Natural killer cell (primary cell): ENCODE measurements around the gene STX2. TPM values are rescaled to one million over a fixed set of nuclear protein-coding genes. Genes with fewer than 3 reads are reported as not detected.

Experiments used
- ATAC-seq, 3 donors: fragments of 150-1000 bp in 2 of 3; fragments of 200-7000 bp in 1 of 3; cut with Tn5 transposase; 1 replicate in 1 of 3; 2 replicates in 2 of 3; pipeline ENCODE4 v1.10.0; 2021; ENCODE audit warnings: mild to moderate bottlenecking in 2 of 3, moderate library complexity in 2 of 3
- DNase-seq, 2 donors: peaks; one replicate each; pipeline versions ENCODE4 v3.0.0 to v3.0.0-alpha.2; 2013 to 2021; ENCODE audit warnings: mixed read lengths in 1 of 2
- H3K27ac ChIP-seq: one replicate; pipeline ENCODE4 v1.5.1; 2013; ENCODE audit warnings: mild to moderate bottlenecking, low read length
- H3K27me3 ChIP-seq: one replicate; pipeline ENCODE4 v1.6.1; 2013; ENCODE audit warnings: low read length; ENCODE audit not compliant: control insufficient read depth, insufficient read depth
- H3K36me3 ChIP-seq: one replicate; pipeline ENCODE4 v1.6.1; 2013; ENCODE audit warnings: low read length; ENCODE audit not compliant: control insufficient read depth, insufficient read depth
- H3K4me1 ChIP-seq: one replicate; pipeline ENCODE4 v1.6.1; 2013; ENCODE audit warnings: low read length; ENCODE audit not compliant: control insufficient read depth, insufficient read depth
- H3K4me3 ChIP-seq: one replicate; pipeline ENCODE4 v1.5.1; 2013; ENCODE audit warnings: low read length
- H3K9me3 ChIP-seq: one replicate; pipeline ENCODE4 v1.6.1; 2013; ENCODE audit warnings: low read length; ENCODE audit not compliant: control insufficient read depth, insufficient read depth
- H3K27ac Mint-ChIP-seq, 2 donors: one replicate each; pipeline ENCODE4 v1.8.0; 2022; ENCODE audit warnings: mild to moderate bottlenecking in 2 of 2, mixed read lengths in 2 of 2, moderate library complexity in 1 of 2
- H3K27me3 Mint-ChIP-seq, 2 donors: one replicate each; pipeline ENCODE4 v1.8.0; 2022; ENCODE audit warnings: low read depth in 2 of 2, mixed read lengths in 2 of 2
- H3K36me3 Mint-ChIP-seq: one replicate; pipeline ENCODE4 v1.8.0; 2022; ENCODE audit warnings: mixed read lengths
- H3K4me1 Mint-ChIP-seq, 2 donors: one replicate each; pipeline ENCODE4 v1.8.0; 2022; ENCODE audit warnings: mixed read lengths in 2 of 2
- H3K4me3 Mint-ChIP-seq: one replicate; pipeline ENCODE4 v1.8.0; 2022; ENCODE audit warnings: mild to moderate bottlenecking, moderate library complexity, mixed read lengths
- H3K9me3 Mint-ChIP-seq, 2 donors: one replicate each; pipeline ENCODE4 v1.8.0; 2022; ENCODE audit warnings: mixed read lengths in 2 of 2
- CTCF ChIP-seq: fragments of 200-600 bp; IDR thresholded peaks from one replicate; pipeline ENCODE4 v1.8.0; 2022; ENCODE audit warnings: antibody characterized with exemption
- WGBS: methylation state at CpG from one replicate; pipeline ENCODE4 v1.1.7; 2013; ENCODE audit warnings: missing lambda C conversion rate; ENCODE audit not compliant: insufficient coverage; 5-methylcytosine and 5-hydroxymethylcytosine counted together
- intact Hi-C: fragments of 100-400 bp; cut with micrococcal nuclease; formaldehyde crosslinking; loops from one replicate; pipeline ENCODE4 v1.14.2; 2022
- total RNA-seq, 4 donors: library from RNA; stranded (reverse); fragments of 120-200 nt in 1 of 4; gene quantifications; one replicate each; pipeline versions ENCODE4 v1.2.3 to v1.2.4, GENCODE V29; 2013 to 2022

Gene STX2
- total RNA-seq, 3 donors from 2014 or later (not counting 1 experiment from before 2014, with no cell fraction given) = 7.9 to 14.4 (median 14.1) TPM

- intact Hi-C loops = loop anchor here (2.0 kb wide), 1 partner anchor 33 kb away; the partner anchor contains the start of gene STX2
- Histone ChIP-seq H3K4me1 (peaks cover 17% of the 10 kb centered on the region), H3K4me3 (peak within 1 kb of the TSS; percentile 73), H3K27ac (peak within 1 kb of the TSS; percentile 78), H3K27me3 (no peaks in the 10 kb centered on the region), H3K9me3 (no peaks in the 10 kb centered on the region), H3K36me3 (peaks cover 35% of the 10 kb centered on the region)
- Mint-ChIP-seq H3K36me3 (peaks cover 23% of the 10 kb centered on the region), H3K4me3 (peak within 1 kb of the TSS; percentile 90), H3K27ac (peak within 1 kb of the TSS; percentile 84 to 85), H3K27me3 (no peaks in the 10 kb centered on the region), H3K9me3 (no peaks in the 10 kb centered on the region), H3K4me1 (peaks cover 21 to 32% of the 10 kb centered on the region in 2 donors)
- WGBS = 4% methylated on average over 118 of the region's 118 CpGs
- TF ChIP-seq CTCF = no peak
- ATAC-seq (peak; percentile 80 to 94 (median 84)), DNase-seq (peak; percentile 81 to 98)
Measured at GRCh38 chr12:130871286-130872178, 32.5 kb upstream of the STX2 start, which contains the start of gene RAN. Gene RAN, plus strand, starts transcription at chr12:130872066. Its CDS starts 528 bp downstream, at chr12:130872594.

DNA sequence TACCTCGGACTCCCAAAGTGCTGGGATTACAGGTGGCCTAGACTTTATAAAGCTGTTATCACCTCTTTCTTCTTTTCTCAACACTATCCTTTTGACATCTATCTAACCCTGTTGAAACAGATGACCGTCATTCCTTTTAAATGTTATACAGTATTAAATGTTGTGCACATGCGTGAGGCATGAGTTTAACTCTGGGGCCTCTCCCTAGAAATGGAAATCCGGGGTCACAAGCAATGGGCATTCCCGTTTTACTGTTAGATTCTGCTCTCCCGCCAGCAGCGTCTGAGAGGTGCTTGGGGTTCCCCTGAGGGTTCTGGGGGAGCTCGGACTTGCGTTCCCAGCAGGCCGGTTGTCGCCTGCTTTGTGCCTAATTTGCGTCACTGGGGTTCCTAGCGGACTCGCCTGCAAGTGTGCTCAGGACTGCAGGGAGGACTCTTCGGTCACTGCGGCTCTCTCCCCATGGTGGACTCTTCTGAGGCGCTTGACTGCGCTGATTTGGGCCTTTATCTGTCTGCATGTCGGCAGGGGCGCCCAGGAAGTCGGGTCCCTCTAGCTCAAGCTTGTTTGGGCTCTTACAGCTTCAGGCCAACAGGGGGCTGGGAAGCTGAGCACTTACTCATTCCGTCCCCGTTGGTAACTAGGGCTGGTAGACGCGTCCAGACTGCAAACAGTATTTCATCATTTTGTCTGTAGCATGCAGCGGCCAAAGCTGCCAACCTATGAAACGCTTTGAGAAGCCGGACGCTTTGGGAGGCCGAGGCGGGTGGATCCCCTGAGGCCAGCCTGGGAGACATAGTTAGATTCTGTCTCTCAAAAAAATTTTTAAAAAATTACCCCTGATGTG lies 31.6 kb upstream of the STX2 start:
- peaks cover 26% of the 10 kb centered on the region for H3K36me3 ChIP-seq
- H3K4me1 Mint-ChIP-seq = peaks cover 21 to 29% of the 10 kb centered on the region in 2 donors
- intact Hi-C loops = loop anchor here (2.0 kb wide), 1 partner anchor 32 kb away; the partner anchor contains the start of gene STX2
- DNase-seq (peak; percentile 45 to 85), ATAC-seq (peak; percentile 48 to 57 (median 53))
- H3K4me3 ChIP-seq = peak overlapping the region; percentile 73
- TF ChIP-seq CTCF = peak; percentile 46
- H3K27me3 ChIP-seq = no peaks in the 10 kb centered on the region
- H3K27ac Mint-ChIP-seq = peak overlapping the region; percentile 76 to 85
- H3K4me1 ChIP-seq = peaks cover 17% of the 10 kb centered on the region
- WGBS = 61% methylated on average over 31 of the region's 31 CpGs
- H3K9me3 ChIP-seq = no peaks in the 10 kb centered on the region
- peaks cover 14% of the 10 kb centered on the region for H3K36me3 Mint-ChIP-seq
- H3K4me3 Mint-ChIP-seq = peak overlapping the region; percentile 82
- H3K27ac ChIP-seq = peak overlapping the region; percentile 78
- peaks cover 0 to 2% of the 10 kb centered on the region in 2 donors for H3K27me3 Mint-ChIP-seq
- no peaks in the 10 kb centered on the region for H3K9me3 Mint-ChIP-seq

DNA sequence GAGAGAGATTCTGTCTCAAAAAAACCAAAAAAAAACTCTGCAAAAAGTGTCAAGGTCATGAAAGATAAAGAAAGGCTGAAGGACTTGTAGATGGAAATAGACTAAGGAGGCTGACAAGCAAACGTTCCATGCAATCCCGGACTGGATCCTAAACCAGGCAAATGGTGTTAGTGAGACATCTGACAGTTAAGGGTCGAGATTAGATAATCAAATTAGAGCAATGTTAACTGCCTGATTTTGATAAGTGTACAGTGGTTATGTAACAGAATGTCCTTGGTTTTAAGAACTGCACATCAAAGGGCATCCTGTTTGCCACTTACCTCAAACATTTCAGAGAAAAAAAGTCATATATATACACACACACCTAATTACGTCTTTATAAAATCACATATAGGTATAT lies 29.4 kb upstream of the STX2 start:
- DNase-seq = peak in 1 of 2 donors; percentile 67
- H3K27ac ChIP-seq = no peak overlapping the region

More for the DNA sequence above, 29.4 kb upstream of the STX2 start:
- no peak for ATAC-seq
- Mint-ChIP-seq H3K27me3 (peaks cover 0 to 2% of the 10 kb centered on the region in 2 donors), H3K4me1 (peaks cover 17 to 19% of the 10 kb centered on the region in 2 donors), H3K27ac (no peak overlapping the region), H3K9me3 (no peaks in the 10 kb centered on the region), H3K4me3 (no peak overlapping the region), H3K36me3 (no peaks in the 10 kb centered on the region)
- intact Hi-C loops = no loop called here
- Histone ChIP-seq H3K36me3 (peaks cover 5% of the 10 kb centered on the region), H3K9me3 (no peaks in the 10 kb centered on the region), H3K4me3 (no peak overlapping the region), H3K4me1 (peaks cover 17% of the 10 kb centered on the region), H3K27me3 (no peaks in the 10 kb centered on the region)
- 75% methylated on average over 3 of the region's 4 CpGs for WGBS
- TF ChIP-seq CTCF = no peak
